Epithelial cell of esophagus (primary cell): Measurements from ENCODE around the gene ATP5F1E.

Experiments used
- DNase-seq: peaks from one replicate; pipeline ENCODE4 v3.0.0; 2010; ENCODE audit warnings: low read depth
- H3K4me3 ChIP-seq: 2 replicates; pipeline ENCODE4 v1.5.1; 2011; ENCODE audit warnings: mild to moderate bottlenecking, low read length, control low read depth
- TF ChIP-seq, protein P1 (sequence below): IDR thresholded peaks from 2 replicates; pipeline ENCODE4 v1.5.1; 2011; ENCODE audit warnings: low read depth, mild to moderate bottlenecking, low read length, control low read depth, inconsistent platforms; ENCODE audit not compliant: insufficient read depth; ENCODE audit errors: missing control alignments

The ATP5F1E gene

DNA sequence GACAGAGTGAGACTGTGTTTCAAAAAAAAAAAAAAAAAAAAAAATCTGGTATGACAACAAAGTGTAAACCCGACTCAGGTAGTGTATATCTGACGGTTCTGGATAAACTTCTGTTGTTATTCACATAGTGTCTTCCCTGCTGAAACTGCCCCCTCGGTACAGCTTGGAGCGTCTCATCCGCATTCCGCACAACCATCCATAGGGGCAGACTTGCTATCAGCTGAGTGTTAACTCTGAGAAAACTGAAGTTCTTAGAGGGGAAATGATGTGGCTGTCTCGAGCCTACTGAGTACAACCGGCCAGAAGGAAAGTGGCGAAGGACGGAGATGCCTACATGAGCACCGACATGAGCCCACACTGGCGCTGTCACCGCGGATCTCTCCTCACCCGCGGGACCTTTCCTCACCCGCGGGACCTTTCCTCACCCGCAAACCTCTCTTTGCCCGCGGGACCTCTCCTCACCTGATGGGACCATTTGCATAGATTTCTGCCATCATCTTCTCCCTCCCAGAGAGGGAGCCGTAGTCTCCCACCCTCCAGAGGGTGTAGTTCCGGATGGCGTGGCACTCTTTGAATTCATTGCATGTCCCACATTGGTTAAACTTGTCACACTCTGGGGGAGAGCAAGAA is 34.9 kb downstream of the ATP5F1E start:
- no peak overlapping the region for H3K4me3 ChIP-seq
- TF ChIP-seq, protein P1, sequence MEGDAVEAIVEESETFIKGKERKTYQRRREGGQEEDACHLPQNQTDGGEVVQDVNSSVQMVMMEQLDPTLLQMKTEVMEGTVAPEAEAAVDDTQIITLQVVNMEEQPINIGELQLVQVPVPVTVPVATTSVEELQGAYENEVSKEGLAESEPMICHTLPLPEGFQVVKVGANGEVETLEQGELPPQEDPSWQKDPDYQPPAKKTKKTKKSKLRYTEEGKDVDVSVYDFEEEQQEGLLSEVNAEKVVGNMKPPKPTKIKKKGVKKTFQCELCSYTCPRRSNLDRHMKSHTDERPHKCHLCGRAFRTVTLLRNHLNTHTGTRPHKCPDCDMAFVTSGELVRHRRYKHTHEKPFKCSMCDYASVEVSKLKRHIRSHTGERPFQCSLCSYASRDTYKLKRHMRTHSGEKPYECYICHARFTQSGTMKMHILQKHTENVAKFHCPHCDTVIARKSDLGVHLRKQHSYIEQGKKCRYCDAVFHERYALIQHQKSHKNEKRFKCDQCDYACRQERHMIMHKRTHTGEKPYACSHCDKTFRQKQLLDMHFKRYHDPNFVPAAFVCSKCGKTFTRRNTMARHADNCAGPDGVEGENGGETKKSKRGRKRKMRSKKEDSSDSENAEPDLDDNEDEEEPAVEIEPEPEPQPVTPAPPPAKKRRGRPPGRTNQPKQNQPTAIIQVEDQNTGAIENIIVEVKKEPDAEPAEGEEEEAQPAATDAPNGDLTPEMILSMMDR, result no peak
- DNase-seq, result no peak

DNA sequence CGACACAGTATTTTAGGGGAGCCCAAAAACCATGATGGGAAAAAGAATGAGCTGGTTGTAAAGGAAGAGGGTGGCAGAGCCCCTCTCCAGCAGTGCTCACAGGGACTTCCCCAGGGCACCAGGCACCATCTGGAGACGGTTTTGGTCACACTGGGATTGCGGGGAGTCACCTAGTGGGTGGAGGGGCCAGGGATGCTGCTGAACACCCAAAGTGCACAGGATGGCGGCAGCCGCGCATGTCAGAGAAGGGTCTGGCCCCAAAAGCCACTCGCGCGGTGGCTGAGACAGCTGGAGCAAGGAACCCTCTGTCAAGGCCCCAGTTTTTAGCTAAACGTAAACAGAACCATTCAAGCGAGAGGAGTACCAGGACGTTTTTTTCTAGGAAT is 35.9 kb downstream of the ATP5F1E start:
- H3K4me3 ChIP-seq, result no peak overlapping the region
- TF ChIP-seq, protein P1, result no peak
- no peak for DNase-seq

DNA sequence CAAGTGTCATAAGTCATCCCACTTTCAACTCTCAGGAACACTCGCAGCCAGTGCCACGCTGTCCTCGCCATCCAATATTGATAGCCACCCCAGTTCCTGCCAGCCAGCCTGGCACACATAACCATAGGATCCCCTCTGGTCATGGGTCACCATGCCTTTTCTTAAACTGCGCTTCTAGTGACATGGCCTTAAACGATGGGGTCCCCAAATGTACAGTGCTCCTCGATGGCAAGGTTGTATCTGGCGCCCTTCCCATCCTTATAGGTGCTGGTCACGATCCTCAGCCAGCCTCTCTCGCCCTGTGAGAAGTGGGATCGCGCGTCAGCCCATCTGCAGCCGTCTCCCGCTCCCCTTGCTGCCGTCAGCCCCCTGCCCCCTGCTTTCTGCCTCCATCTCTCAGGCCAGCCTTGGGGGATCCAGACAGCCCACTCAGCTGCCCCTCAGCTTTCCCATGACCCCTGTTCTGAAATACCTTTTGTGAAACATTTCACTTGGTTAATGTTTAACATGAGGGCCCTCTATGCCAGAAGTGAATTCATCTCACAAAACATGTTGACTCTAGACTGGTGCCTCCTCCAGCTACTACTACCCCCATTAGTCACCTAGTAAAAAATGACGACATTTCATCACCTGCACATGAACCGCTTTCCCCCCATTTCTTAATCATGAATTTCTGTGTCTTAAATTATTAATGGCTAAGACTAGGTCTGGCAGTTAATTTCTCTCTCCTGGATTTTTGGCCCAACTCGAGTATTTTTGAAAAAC is 36.5 kb downstream of the ATP5F1E start:
- peak; percentile 39 for DNase-seq
- TF ChIP-seq, protein P1, result no peak
- H3K4me3 ChIP-seq, result no peak overlapping the region

DNA sequence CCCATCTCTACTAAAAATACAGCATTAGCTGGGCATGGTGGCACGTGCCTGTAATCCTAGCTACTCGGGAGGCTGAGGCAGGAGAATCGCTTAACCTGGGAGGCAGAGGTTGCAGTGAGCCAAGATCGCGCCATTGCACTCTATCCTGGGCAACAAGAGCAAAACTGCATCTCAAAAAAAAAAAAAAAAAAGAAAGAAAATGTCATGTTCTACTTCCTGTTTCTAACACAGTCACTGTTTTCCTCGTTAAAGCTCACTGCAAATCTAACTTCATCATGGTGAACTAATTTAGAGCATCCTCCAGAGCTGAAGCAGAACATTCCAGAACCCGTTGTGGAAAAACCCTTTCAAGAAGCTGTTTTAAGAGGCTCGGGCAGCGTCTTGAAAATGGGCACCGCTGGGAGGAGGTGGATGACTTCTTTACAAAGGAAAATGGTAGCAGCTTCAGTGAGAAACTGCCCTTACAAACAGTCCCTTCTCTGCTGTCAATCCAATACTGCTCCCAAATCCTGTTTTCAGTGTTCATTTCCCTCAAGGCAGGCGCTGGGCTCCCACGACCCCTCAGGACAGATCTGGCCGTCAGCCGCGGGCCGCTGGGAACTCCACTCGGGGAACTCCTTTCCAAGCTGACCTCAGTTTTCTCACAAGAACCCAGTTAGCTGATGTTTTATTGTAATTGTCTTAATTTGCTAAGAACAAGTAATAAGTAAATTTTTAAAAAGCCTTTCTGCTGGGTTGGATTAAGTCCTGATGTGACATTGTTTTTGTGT is 37.6 kb downstream of the ATP5F1E start:
- no peak overlapping the region for H3K4me3 ChIP-seq
- DNase-seq, result no peak
- TF ChIP-seq, protein P1, result no peak

DNA sequence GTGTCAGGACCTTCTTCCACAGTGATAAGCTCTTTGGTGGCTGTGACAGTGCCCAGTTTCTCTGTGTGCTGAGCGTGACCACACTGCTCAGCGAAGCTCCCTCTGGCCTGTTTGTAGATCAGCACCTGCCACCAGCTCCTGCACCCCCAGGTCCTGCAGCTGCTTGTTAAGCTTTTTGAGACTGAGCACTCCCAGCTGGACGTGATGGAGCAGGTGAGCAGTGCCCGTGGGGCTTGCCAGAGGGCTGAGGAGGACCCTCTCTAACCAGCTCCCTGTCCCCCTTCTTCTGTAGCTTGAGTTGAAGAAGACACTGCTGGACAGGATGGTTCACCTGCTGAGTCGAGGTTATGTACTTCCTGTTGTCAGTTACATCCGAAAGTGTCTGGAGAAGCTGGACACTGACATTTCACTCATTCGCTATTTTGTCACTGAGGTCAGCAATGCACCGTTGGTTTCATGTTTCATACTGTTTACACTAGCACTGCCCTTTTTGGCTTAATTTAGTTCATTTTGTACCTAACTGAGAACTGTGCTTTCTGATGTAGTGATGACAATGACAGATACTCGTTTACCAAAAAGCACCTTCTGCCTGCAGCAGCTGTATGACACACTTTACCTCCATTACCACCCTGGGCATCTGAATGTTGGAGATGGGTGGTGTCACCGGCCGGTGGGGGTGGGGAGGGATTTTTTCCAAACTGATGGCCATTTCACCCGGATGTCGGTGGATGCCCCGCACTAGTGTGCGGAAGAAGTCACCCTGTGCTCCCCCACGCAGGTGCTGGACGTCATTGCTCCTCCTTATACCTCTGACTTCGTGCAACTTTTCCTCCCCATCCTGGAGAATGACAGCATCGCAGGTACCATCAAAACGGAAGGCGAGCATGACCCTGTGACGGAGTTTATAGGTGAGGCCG is 38.5 kb downstream of the ATP5F1E start:
- TF ChIP-seq, protein P1, result no peak
- no peak overlapping the region for H3K4me3 ChIP-seq
- DNase-seq, result no peak

DNA sequence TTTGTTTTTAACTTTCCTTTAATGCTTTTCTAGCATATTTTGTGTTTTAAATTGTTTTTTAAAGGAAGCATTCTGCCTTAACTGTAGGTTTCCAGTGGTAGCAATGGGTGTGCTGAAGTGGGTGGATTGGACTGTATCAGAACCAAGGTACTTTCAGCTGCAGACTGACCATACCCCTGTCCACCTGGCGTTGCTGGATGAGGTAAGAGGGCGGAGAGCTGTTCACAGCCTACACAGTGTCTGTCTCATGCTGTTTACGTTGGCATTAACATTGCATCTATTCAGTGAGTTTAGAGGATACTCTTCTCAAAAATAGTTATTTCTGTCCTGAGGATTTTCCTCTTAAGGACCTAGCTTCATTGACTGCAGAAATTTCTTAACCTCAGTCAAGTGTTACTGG is 39.2 kb downstream of the ATP5F1E start:
- no peak for DNase-seq
- TF ChIP-seq, protein P1, result no peak

More for the DNA sequence above, 39.2 kb downstream of the ATP5F1E start:
- no peak overlapping the region for H3K4me3 ChIP-seq
